Effector memory CD4-positive, alpha-beta T cell (primary cell): ENCODE results near the gene PRSS2.

Experiments
- DNase-seq, 3 donors: peaks; one replicate each; pipeline ENCODE4 v3.0.0-alpha.2; 2020
- H3K27ac ChIP-seq: 2 replicates; pipeline ENCODE4 v1.7.0; 2013; ENCODE audit warnings: mild to moderate bottlenecking, low read length, moderate library complexity; ENCODE audit not compliant: insufficient read depth, poor library complexity, severe bottlenecking
- H3K27me3 ChIP-seq: replicated peaks from 2 replicates; pipeline ENCODE4 v1.7.0; 2013; ENCODE audit warnings: mild to moderate bottlenecking, low read length; ENCODE audit not compliant: insufficient read depth, control insufficient read depth, poor library complexity, severe bottlenecking
- H3K36me3 ChIP-seq: 2 replicates; pipeline ENCODE4 v1.7.0; 2013; ENCODE audit warnings: mild to moderate bottlenecking, low read length, moderate library complexity; ENCODE audit not compliant: control insufficient read depth, insufficient read depth
- H3K4me1 ChIP-seq: 2 replicates; pipeline ENCODE4 v1.7.0; 2013; ENCODE audit warnings: low read length, mild to moderate bottlenecking; ENCODE audit not compliant: control insufficient read depth, insufficient read depth, poor library complexity, severe bottlenecking
- H3K4me3 ChIP-seq: 2 replicates; pipeline ENCODE4 v1.7.0; 2013; ENCODE audit warnings: low read length, low read depth, mild to moderate bottlenecking; ENCODE audit not compliant: insufficient read depth, poor library complexity, severe bottlenecking
- H3K9me3 ChIP-seq: 2 replicates; pipeline ENCODE4 v1.7.0; 2013; ENCODE audit warnings: mild to moderate bottlenecking, low read length, moderate library complexity; ENCODE audit not compliant: control insufficient read depth

Gene PRSS2

DNA sequence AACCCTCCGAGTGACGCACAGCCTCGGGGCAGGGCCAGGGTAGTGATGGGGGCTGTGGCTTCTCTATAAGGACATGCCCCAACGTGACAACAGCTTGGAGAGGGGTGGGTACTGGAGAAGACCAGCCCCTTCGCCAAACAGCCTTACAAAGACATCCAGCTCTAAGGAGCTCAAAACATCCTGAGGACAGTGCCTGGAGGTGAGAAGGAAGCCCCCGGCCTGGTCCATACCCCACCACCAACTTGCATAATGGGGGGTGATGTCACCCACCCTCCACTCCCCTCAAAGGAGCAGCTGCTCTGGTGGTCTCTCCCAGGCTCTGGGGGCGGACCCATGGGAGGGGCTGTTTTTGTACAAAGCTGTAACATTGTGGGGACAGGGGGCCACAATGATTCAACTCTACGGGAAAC is 15.1 kb downstream of the PRSS2 start:
- peak; percentile 65 to 80 (median 72) for DNase-seq
- no peaks in the 10 kb centered on the region for H3K27me3 ChIP-seq
- no peaks in the 10 kb centered on the region for H3K9me3 ChIP-seq
- no peaks in the 10 kb centered on the region for H3K4me1 ChIP-seq
- peak overlapping the region; percentile 49 for H3K4me3 ChIP-seq
- peak overlapping the region; percentile 90 for H3K27ac ChIP-seq
- no peaks in the 10 kb centered on the region for H3K36me3 ChIP-seq

- H3K27me3 ChIP-seq, result no peaks in the 10 kb centered on the region
- DNase-seq, result no peak
Observed at GRCh38 chr7:142787034-142787768, 16.4 kb downstream of the PRSS2 start.

DNA sequence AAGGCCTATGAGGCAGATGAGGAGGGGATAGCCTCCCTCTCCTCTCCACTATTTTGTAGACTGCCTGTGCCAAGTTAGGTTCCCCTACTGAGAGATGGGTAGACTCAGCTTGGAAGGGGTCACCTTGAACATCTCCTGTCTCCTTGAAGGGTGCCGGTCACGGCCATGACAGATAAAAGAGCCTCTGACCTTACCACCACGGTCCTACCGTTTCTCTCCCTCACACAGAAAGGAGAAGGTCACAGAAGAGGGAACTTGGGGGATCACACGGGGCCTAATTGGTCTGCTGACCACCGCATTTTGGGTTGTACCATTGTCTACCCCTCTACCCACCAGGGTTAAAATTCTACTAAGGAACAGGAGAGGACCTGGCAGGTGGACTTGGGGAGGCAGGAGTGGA is 17.0 kb downstream of the PRSS2 start:
- no peak for DNase-seq
- no peaks in the 10 kb centered on the region for H3K27me3 ChIP-seq
- H3K4me3 ChIP-seq, result peak overlapping the region; percentile 59
- no peaks in the 10 kb centered on the region for H3K9me3 ChIP-seq
- no peaks in the 10 kb centered on the region for H3K36me3 ChIP-seq
- no peaks in the 10 kb centered on the region for H3K4me1 ChIP-seq
- H3K27ac ChIP-seq, result peak overlapping the region; percentile 84

More at GRCh38 chr7:142787034-142787768, 16.4 kb downstream of the PRSS2 start:
- no peaks in the 10 kb centered on the region for H3K9me3 ChIP-seq
- no peaks in the 10 kb centered on the region for H3K36me3 ChIP-seq
- no peaks in the 10 kb centered on the region for H3K4me1 ChIP-seq
- H3K27ac ChIP-seq, result peak overlapping the region; percentile 84
- H3K4me3 ChIP-seq, result peak overlapping the region; percentile 59

DNA sequence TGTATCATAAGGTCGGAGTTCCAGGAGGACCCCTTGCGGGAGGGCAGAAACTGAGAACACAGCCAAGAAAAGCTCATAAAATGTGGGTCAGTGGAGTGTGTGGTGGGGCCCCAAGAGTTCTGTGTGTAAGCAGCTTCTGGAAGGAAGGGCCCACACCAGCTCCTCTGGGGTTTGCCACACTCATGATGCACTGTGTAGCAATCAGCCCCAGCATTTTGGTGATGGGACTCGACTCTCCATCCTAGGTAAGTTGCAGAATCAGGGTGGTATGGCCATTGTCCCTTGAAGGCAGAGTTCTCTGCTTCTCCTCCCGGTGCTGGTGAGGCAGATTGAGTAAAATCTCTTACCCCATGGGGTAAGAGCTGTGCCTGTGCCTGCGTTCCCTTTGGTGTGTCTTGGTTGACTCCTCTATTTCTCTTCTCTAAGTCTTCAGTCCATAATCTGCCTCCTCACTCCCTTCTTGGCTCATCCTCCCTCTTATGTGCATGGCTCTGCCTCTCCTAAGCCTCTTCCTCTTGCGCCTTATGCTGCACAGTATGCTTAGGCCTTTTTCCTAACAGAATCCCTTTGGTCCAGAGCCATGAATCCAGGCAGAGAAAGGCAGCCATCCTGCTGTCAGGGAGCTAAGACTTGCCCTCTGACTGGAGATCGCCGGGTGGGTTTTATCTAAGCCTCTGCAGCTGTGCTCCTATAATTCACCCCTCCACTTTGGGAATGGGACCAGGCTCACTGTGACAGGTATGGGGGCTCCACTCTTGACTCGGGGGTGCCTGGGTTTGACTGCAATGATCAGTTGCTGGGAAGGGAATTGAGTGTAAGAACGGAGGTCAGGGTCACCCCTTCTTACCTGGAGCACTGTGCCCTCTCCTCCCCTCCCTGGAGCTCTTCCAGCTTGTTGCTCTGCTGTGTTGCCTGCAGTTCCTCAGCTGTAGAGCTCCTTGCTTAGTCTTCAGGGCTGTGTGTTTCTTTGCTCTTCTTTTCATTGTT is 17.8 kb downstream of the PRSS2 start:
- H3K9me3 ChIP-seq, result no peaks in the 10 kb centered on the region
- H3K4me1 ChIP-seq, result peaks cover 6% of the 10 kb centered on the region
- H3K36me3 ChIP-seq, result no peaks in the 10 kb centered on the region
- peak overlapping the region; percentile 84 for H3K27ac ChIP-seq
- H3K4me3 ChIP-seq, result peak overlapping the region; percentile 59
- H3K27me3 ChIP-seq, result no peaks in the 10 kb centered on the region
- DNase-seq, result no peak

GRCh38 chr7:142789441-142789840 is 18.7 kb downstream of the PRSS2 start:
- Histone ChIP-seq H3K4me1 (peaks cover 13% of the 10 kb centered on the region), H3K9me3 (no peaks in the 10 kb centered on the region), H3K4me3 (peak overlapping the region; percentile 59), H3K27ac (peak overlapping the region; percentile 84), H3K36me3 (no peaks in the 10 kb centered on the region), H3K27me3 (no peaks in the 10 kb centered on the region)
- no peak for DNase-seq

- H3K9me3 ChIP-seq, result no peaks in the 10 kb centered on the region
- peak overlapping the region; percentile 59 for H3K4me3 ChIP-seq
- no peak for DNase-seq
- no peaks in the 10 kb centered on the region for H3K36me3 ChIP-seq
- peaks cover 19% of the 10 kb centered on the region for H3K4me1 ChIP-seq
- peak overlapping the region; percentile 84 for H3K27ac ChIP-seq
- no peaks in the 10 kb centered on the region for H3K27me3 ChIP-seq
Observed at GRCh38 chr7:142790056-142790455, 19.3 kb downstream of the PRSS2 start.

DNA sequence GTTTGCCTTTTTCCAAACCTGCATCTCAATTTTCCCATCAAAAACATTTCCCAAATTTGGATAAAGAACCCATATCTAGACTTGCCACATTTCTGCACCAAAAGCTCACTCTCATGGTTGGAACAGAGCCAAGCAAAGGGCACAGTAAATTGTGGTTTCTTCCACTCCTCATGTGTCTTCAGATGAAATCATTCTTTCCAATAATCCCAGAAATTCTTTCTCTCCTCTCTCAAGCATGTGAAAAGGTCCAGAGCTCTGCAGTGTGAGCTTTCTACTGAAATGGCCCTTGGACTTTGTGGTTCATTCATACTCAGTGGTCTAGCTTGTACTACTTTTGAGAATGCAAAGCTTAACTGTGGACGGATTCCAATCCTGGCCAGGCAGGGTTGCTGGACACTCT is 19.8 kb downstream of the PRSS2 start:
- no peaks in the 10 kb centered on the region for H3K9me3 ChIP-seq
- H3K4me3 ChIP-seq, result peak overlapping the region; percentile 59
- no peak for DNase-seq
- H3K4me1 ChIP-seq, result peaks cover 23% of the 10 kb centered on the region
- H3K27ac ChIP-seq, result peak overlapping the region; percentile 84
- H3K36me3 ChIP-seq, result no peaks in the 10 kb centered on the region
- no peaks in the 10 kb centered on the region for H3K27me3 ChIP-seq

- H3K4me3 ChIP-seq, result peak overlapping the region; percentile 59
- H3K27me3 ChIP-seq, result no peaks in the 10 kb centered on the region
- no peaks in the 10 kb centered on the region for H3K36me3 ChIP-seq
- no peaks in the 10 kb centered on the region for H3K9me3 ChIP-seq
- no peak for DNase-seq
- peak overlapping the region; percentile 63 for H3K27ac ChIP-seq
- H3K4me1 ChIP-seq, result peaks cover 23% of the 10 kb centered on the region
Observed at GRCh38 chr7:142791502-142791901, 20.7 kb downstream of the PRSS2 start.

GRCh38 chr7:142792129-142792528 is 21.4 kb downstream of the PRSS2 start:
- H3K27ac ChIP-seq, result peak overlapping the region; percentile 63
- no peak for DNase-seq
- no peak overlapping the region for H3K4me3 ChIP-seq
- H3K27me3 ChIP-seq, result no peaks in the 10 kb centered on the region
- no peaks in the 10 kb centered on the region for H3K9me3 ChIP-seq
- peaks cover 23% of the 10 kb centered on the region for H3K4me1 ChIP-seq
- H3K36me3 ChIP-seq, result peaks cover 3% of the 10 kb centered on the region

- Histone ChIP-seq H3K4me1 (peaks cover 23% of the 10 kb centered on the region), H3K4me3 (no peak overlapping the region), H3K36me3 (peaks cover 8% of the 10 kb centered on the region), H3K27me3 (no peaks in the 10 kb centered on the region), H3K27ac (peak overlapping the region; percentile 63), H3K9me3 (no peaks in the 10 kb centered on the region)
- no peak for DNase-seq
Observed at GRCh38 chr7:142792593-142792992, 21.8 kb downstream of the PRSS2 start.
